ENCODE results near the gene INO80. TPM values are rescaled to one million over a fixed set of nuclear protein-coding genes. Genes with fewer than 3 reads are reported as not detected.

The INO80 gene
- total RNA-seq, 1 donor from 2014 or later = 13.3 TPM

Other genes with a start within 250 kb of the INO80 start
- gene RHOV, start 242.0 kb downstream of the INO80 start, total RNA-seq = 0.13 TPM
- gene VPS18, start 221.8 kb downstream of the INO80 start, total RNA-seq = 16.0 TPM
- gene DLL4, start 186.9 kb downstream of the INO80 start, total RNA-seq = 11.5 TPM
- gene CHAC1, start 162.8 kb downstream of the INO80 start, total RNA-seq = 1.6 TPM
- gene EXD1, start 114.5 kb upstream of the INO80 start, total RNA-seq = not detected
- gene CHP1, start 115.0 kb upstream of the INO80 start, total RNA-seq = 104 TPM
- gene OIP5, start 216.3 kb upstream of the INO80 start, total RNA-seq = not detected
- gene NUSAP1, start 216.6 kb upstream of the INO80 start, total RNA-seq = 1.1 TPM